ENCODE data around the gene SKAP2. TPM values are rescaled to one million over a fixed set of nuclear protein-coding genes. Genes with fewer than 3 reads are reported as not detected.

The SKAP2 gene
- total RNA-seq, 2 experiments from 2014 or later = 12.8 to 15.1 TPM

GRCh38 chr7:26694141-26694540 is 170.2 kb downstream of the SKAP2 start:
- POLR2A ChIA-PET = no interaction called here
- no peak overlapping the region for H3K4me3 Mint-ChIP-seq
- H3K4me1 Mint-ChIP-seq = peaks cover 19% of the 10 kb centered on the region
- no peak overlapping the region for H3K27ac Mint-ChIP-seq
- no peaks in the 10 kb centered on the region for H3K36me3 Mint-ChIP-seq (ENCODE audit: low read depth)
- no peak for DNase-seq
- H3K27me3 Mint-ChIP-seq = peaks cover 4% of the 10 kb centered on the region
- no peaks in the 10 kb centered on the region for H3K9me3 Mint-ChIP-seq
- CTCF ChIA-PET = interaction anchor here (0.7 to 8.3 kb wide), 3 partner anchors 13 to 467 kb away, joined by 3 to 47 read pairs (median 3); no protein-coding TSS in a partner anchor

GRCh38 chr7:26691886-26692285 is 172.5 kb downstream of the SKAP2 start:
- ChIA-PET CTCF (interaction anchor here (8.3 kb wide), 1 partner anchor 11 kb away, joined by 47 read pairs; no protein-coding TSS in a partner anchor), POLR2A (no interaction called here)
- no peak for DNase-seq
- Mint-ChIP-seq H3K36me3 (ENCODE audit: low read depth) (no peaks in the 10 kb centered on the region), H3K9me3 (no peaks in the 10 kb centered on the region), H3K27me3 (peaks cover 5% of the 10 kb centered on the region), H3K27ac (no peak overlapping the region), H3K4me3 (no peak overlapping the region), H3K4me1 (peaks cover 20% of the 10 kb centered on the region)

- ChIA-PET CTCF (interaction anchor here (8.3 kb wide), 1 partner anchor 10 kb away, joined by 47 read pairs; no protein-coding TSS in a partner anchor), POLR2A (no interaction called here)
- H3K9me3 Mint-ChIP-seq = no peaks in the 10 kb centered on the region
- peaks cover 17% of the 10 kb centered on the region for H3K4me1 Mint-ChIP-seq
- H3K27me3 Mint-ChIP-seq = peaks cover 5% of the 10 kb centered on the region
- no peak overlapping the region for H3K4me3 Mint-ChIP-seq
- DNase-seq = no peak
- no peaks in the 10 kb centered on the region for H3K36me3 Mint-ChIP-seq (ENCODE audit: low read depth)
- H3K27ac Mint-ChIP-seq = no peak overlapping the region
Measured at GRCh38 chr7:26691406-26691805, 173.0 kb downstream of the SKAP2 start.

- H3K9me3 Mint-ChIP-seq = no peaks in the 10 kb centered on the region
- no peak for DNase-seq
- POLR2A ChIA-PET = no interaction called here
- CTCF ChIA-PET = interaction anchor here (1.0 to 8.3 kb wide), 3 partner anchors 9 to 471 kb away, joined by 3 to 47 read pairs (median 7); no protein-coding TSS in a partner anchor
- no peaks in the 10 kb centered on the region for H3K36me3 Mint-ChIP-seq (ENCODE audit: low read depth)
- H3K27me3 Mint-ChIP-seq = peaks cover 3% of the 10 kb centered on the region
- H3K4me1 Mint-ChIP-seq = peaks cover 14% of the 10 kb centered on the region
- H3K4me3 Mint-ChIP-seq = no peak overlapping the region
- H3K27ac Mint-ChIP-seq = no peak overlapping the region
Measured at GRCh38 chr7:26690135-26690805, 174.1 kb downstream of the SKAP2 start.

- DNase-seq = no peak
- no peak overlapping the region for H3K4me3 Mint-ChIP-seq
Measured at GRCh38 chr7:26688936-26689506, 175.4 kb downstream of the SKAP2 start.

GRCh38 chr7:26688388-26688787 is 176.0 kb downstream of the SKAP2 start:
- ChIA-PET POLR2A (no interaction called here), CTCF (interaction anchor here (1.0 to 8.3 kb wide), 2 partner anchors 7 to 13 kb away, joined by 3 to 47 read pairs; no protein-coding TSS in a partner anchor)
- no peak overlapping the region for H3K27ac Mint-ChIP-seq
- peaks cover 14% of the 10 kb centered on the region for H3K4me1 Mint-ChIP-seq
- no peaks in the 10 kb centered on the region for H3K9me3 Mint-ChIP-seq
- peaks cover 3% of the 10 kb centered on the region for H3K27me3 Mint-ChIP-seq
- H3K36me3 Mint-ChIP-seq (ENCODE audit: low read depth) = no peaks in the 10 kb centered on the region
- DNase-seq = no peak
- no peak overlapping the region for H3K4me3 Mint-ChIP-seq

More at GRCh38 chr7:26688936-26689506, 175.4 kb downstream of the SKAP2 start:
- Mint-ChIP-seq H3K36me3 (ENCODE audit: low read depth) (no peaks in the 10 kb centered on the region), H3K27me3 (peaks cover 3% of the 10 kb centered on the region), H3K4me1 (peaks cover 14% of the 10 kb centered on the region), H3K27ac (no peak overlapping the region), H3K9me3 (no peaks in the 10 kb centered on the region)
- ChIA-PET CTCF (interaction anchor here (0.8 to 8.3 kb wide), 5 partner anchors 8 to 472 kb away, joined by 3 to 47 read pairs (median 3); no protein-coding TSS in a partner anchor), POLR2A (no interaction called here)

- Mint-ChIP-seq H3K4me3 (no peak overlapping the region), H3K9me3 (no peaks in the 10 kb centered on the region), H3K27me3 (peaks cover 7% of the 10 kb centered on the region), H3K4me1 (peaks cover 14% of the 10 kb centered on the region), H3K36me3 (ENCODE audit: low read depth) (no peaks in the 10 kb centered on the region), H3K27ac (no peak overlapping the region)
- DNase-seq = no peak
- POLR2A ChIA-PET = no interaction called here
- CTCF ChIA-PET = interaction anchor here (0.6 to 1.3 kb wide), 7 partner anchors 8 to 437 kb away, joined by 3 to 6 read pairs (median 4); no protein-coding TSS in a partner anchor
Measured at GRCh38 chr7:26687032-26687431, 177.4 kb downstream of the SKAP2 start.

GRCh38 chr7:26686448-26686981 is 177.9 kb downstream of the SKAP2 start:
- CTCF ChIA-PET = interaction anchor here (1.0 to 1.3 kb wide), 5 partner anchors 8 to 177 kb away, joined by 4 to 6 read pairs (median 4); no protein-coding TSS in a partner anchor
- Mint-ChIP-seq H3K9me3 (no peaks in the 10 kb centered on the region), H3K4me1 (peaks cover 10% of the 10 kb centered on the region), H3K4me3 (no peak overlapping the region), H3K36me3 (ENCODE audit: low read depth) (no peaks in the 10 kb centered on the region), H3K27ac (no peak overlapping the region), H3K27me3 (peaks cover 7% of the 10 kb centered on the region)
- POLR2A ChIA-PET = no interaction called here
- no peak for DNase-seq

- CTCF ChIA-PET = no interaction called here
Measured at GRCh38 chr7:26685606-26686005, 178.8 kb downstream of the SKAP2 start.

GRCh38 chr7:26684447-26684846 is 179.9 kb downstream of the SKAP2 start:
- no peaks in the 10 kb centered on the region for H3K36me3 Mint-ChIP-seq (ENCODE audit: low read depth)
- H3K27ac Mint-ChIP-seq = no peak overlapping the region
- H3K9me3 Mint-ChIP-seq = no peaks in the 10 kb centered on the region
- DNase-seq = no peak
- peaks cover 7% of the 10 kb centered on the region for H3K27me3 Mint-ChIP-seq
- POLR2A ChIA-PET = no interaction called here
- peaks cover 9% of the 10 kb centered on the region for H3K4me1 Mint-ChIP-seq
- H3K4me3 Mint-ChIP-seq = no peak overlapping the region
- CTCF ChIA-PET = no interaction called here

More at GRCh38 chr7:26685606-26686005, 178.8 kb downstream of the SKAP2 start:
- H3K36me3 Mint-ChIP-seq (ENCODE audit: low read depth) = no peaks in the 10 kb centered on the region
- POLR2A ChIA-PET = no interaction called here
- H3K4me1 Mint-ChIP-seq = peaks cover 9% of the 10 kb centered on the region
- no peak overlapping the region for H3K4me3 Mint-ChIP-seq
- no peak for DNase-seq
- no peaks in the 10 kb centered on the region for H3K9me3 Mint-ChIP-seq
- peaks cover 7% of the 10 kb centered on the region for H3K27me3 Mint-ChIP-seq
- H3K27ac Mint-ChIP-seq = no peak overlapping the region

GRCh38 chr7:26683277-26683676 is 181.1 kb downstream of the SKAP2 start:
- H3K36me3 Mint-ChIP-seq (ENCODE audit: low read depth) = no peaks in the 10 kb centered on the region
- DNase-seq = no peak
- no peak overlapping the region for H3K27ac Mint-ChIP-seq
- H3K4me3 Mint-ChIP-seq = no peak overlapping the region
- peaks cover 2% of the 10 kb centered on the region for H3K4me1 Mint-ChIP-seq
- ChIA-PET POLR2A (no interaction called here), CTCF (interaction anchor here (1.0 to 5.2 kb wide), 8 partner anchors 9 to 496 kb away, joined by 3 to 47 read pairs (median 4); no protein-coding TSS in a partner anchor)
- peaks cover 7% of the 10 kb centered on the region for H3K27me3 Mint-ChIP-seq
- H3K9me3 Mint-ChIP-seq = no peaks in the 10 kb centered on the region

- DNase-seq = no peak
- Mint-ChIP-seq H3K27me3 (peaks cover 4% of the 10 kb centered on the region), H3K36me3 (ENCODE audit: low read depth) (no peaks in the 10 kb centered on the region), H3K9me3 (no peaks in the 10 kb centered on the region), H3K4me3 (no peak overlapping the region), H3K27ac (no peak overlapping the region), H3K4me1 (no peaks in the 10 kb centered on the region)
- ChIA-PET CTCF (interaction anchor here (0.7 to 5.2 kb wide), 21 partner anchors 9 to 820 kb away, joined by 3 to 47 read pairs (median 4); partner anchors contain the start of gene HOXA4), POLR2A (interaction anchor here (0.5 to 0.9 kb wide), 2 partner anchors 188 to 326 kb away, joined by 3 read pairs; no protein-coding TSS in a partner anchor)
Measured at GRCh38 chr7:26681819-26682418, 182.5 kb downstream of the SKAP2 start.

GRCh38 chr7:26680587-26680986 is 183.8 kb downstream of the SKAP2 start:
- peaks cover 7% of the 10 kb centered on the region for H3K27me3 Mint-ChIP-seq
- H3K27ac Mint-ChIP-seq = no peak overlapping the region
- POLR2A ChIA-PET = interaction anchor here (1.0 kb wide), 1 partner anchor 480 kb away, joined by 3 read pairs; no protein-coding TSS in a partner anchor
- H3K4me1 Mint-ChIP-seq = no peaks in the 10 kb centered on the region
- H3K4me3 Mint-ChIP-seq = no peak overlapping the region
- no peaks in the 10 kb centered on the region for H3K9me3 Mint-ChIP-seq
- no peak for DNase-seq
- no peaks in the 10 kb centered on the region for H3K36me3 Mint-ChIP-seq (ENCODE audit: low read depth)
- CTCF ChIA-PET = interaction anchor here (0.6 to 5.2 kb wide), 7 partner anchors 12 to 469 kb away, joined by 3 to 47 read pairs (median 9); partner anchors contain the start of gene HOXA4

Measured in activated CD4-positive, alpha-beta memory T cell treated with anti-CD3 and anti-CD28 coated beads, Interleukin-2, amount 10 ng/mL, durations not matched to agents 7 days and 5 days (primary cell).